Uterus (tissue), 4 donors: Measurements from ENCODE around the gene KYNU. TPM values are rescaled to one million over a fixed set of nuclear protein-coding genes. Genes with fewer than 3 reads are reported as not detected.
"Not testable (repeated sequence)": the region's sequence is repeated elsewhere in the genome, so short reads cannot be mapped to it uniquely, and the experiment has no call there.

Experiments used
- DNase-seq, 2 donors: peaks; one replicate each; pipeline ENCODE4 v3.0.0-alpha.2; 2019 to 2020
- H3K27ac ChIP-seq, 2 donors: fragments of 200-600 bp; sonication (generic); 1 replicate in 1 of 2; 2 replicates in 1 of 2; pipeline ENCODE4 v1.5.1; 2016 to 2018
- H3K27me3 ChIP-seq, 2 donors: fragments of 200-600 bp; sonication (generic); one replicate each; pipeline ENCODE4 v1.5.1; 2018 to 2019; ENCODE audit warnings: control low read depth in 1 of 2
- H3K36me3 ChIP-seq, 2 donors: fragments of 200-600 bp; sonication (generic); one replicate each; pipeline ENCODE4 v1.5.1; 2019; ENCODE audit warnings: control low read depth in 1 of 2
- H3K4me1 ChIP-seq, 2 donors: fragments of 200-600 bp; sonication (generic); one replicate each; pipeline ENCODE4 v1.5.1; 2018 to 2019; ENCODE audit warnings: control low read depth in 1 of 2
- H3K4me3 ChIP-seq, 2 donors: fragments of 200-600 bp; sonication (generic); 1 replicate in 1 of 2; 2 replicates in 1 of 2; pipeline ENCODE4 v1.5.1; 2018 to 2019; ENCODE audit warnings: mild to moderate bottlenecking in 1 of 2
- H3K9me3 ChIP-seq, 2 donors: fragments of 200-600 bp; sonication (generic); one replicate each; pipeline ENCODE4 v1.5.1; 2019; ENCODE audit warnings: control low read depth in 1 of 2
- CTCF ChIP-seq, 4 experiments: fragments of 200-600 bp in 2 of 4; fragments of 450-650 bp in 2 of 4; sonication (generic) in 2 of 4; IDR thresholded peaks; one replicate each; pipeline ENCODE4 v1.5.1; 2016 to 2019; ENCODE audit warnings: antibody characterized with exemption in 4 of 4, mild to moderate bottlenecking in 2 of 4, moderate library complexity in 1 of 4
- POLR2A ChIP-seq, 2 donors: fragments of 450-650 bp; IDR thresholded peaks; one replicate each; pipeline ENCODE4 v1.6.1; 2016; ENCODE audit warnings: antibody characterized with exemption in 2 of 2, mild to moderate bottlenecking in 1 of 2, moderate library complexity in 1 of 2
- intact Hi-C: fragments of 100-400 bp; cut with DNase I; formaldehyde crosslinking; loops from one replicate; pipeline ENCODE4 v1.15.1; 2023; ENCODE audit warnings: low total_unique reads
- total RNA-seq, 4 donors: library from RNA; depleted of rRNA in 3 of 4; stranded (reverse); fragments of >200 nt in 3 of 4; gene quantifications; one replicate each; pipeline versions ENCODE4 v1.1.0 to v1.2.4, GENCODE V29; 2014 to 2023
- donor health status: DM: yes; HTN: yes; CAD: no.

Gene KYNU
- total RNA-seq, 4 donors from 2014 or later, result 1.9 to 5.3 (median 2.1) TPM; not detected in 1

- intact Hi-C loops, result no loop called here
- H3K27me3 ChIP-seq, result no peaks in the 10 kb centered on the region
- no peak overlapping the region for H3K27ac ChIP-seq
- H3K4me3 ChIP-seq, result no peak overlapping the region
- no peaks in the 10 kb centered on the region for H3K36me3 ChIP-seq
- no peak for TF ChIP-seq CTCF (IDR thresholded peaks at IDR 0.05)
- no peak for TF ChIP-seq POLR2A (IDR thresholded peaks at IDR 0.05)
- H3K9me3 ChIP-seq, result no peaks in the 10 kb centered on the region
- no peak for DNase-seq
- no peaks in the 10 kb centered on the region for H3K4me1 ChIP-seq
Measured at GRCh38 chr2:142946941-142947340, 69.5 kb downstream of the KYNU start.

GRCh38 chr2:142948723-142949122 is 71.3 kb downstream of the KYNU start:
- H3K4me3 ChIP-seq, intact Hi-C loops: not testable (repeated sequence)

GRCh38 chr2:142950323-142950722 is 72.9 kb downstream of the KYNU start:
- H3K4me3 ChIP-seq, DNase-seq, H3K27me3 ChIP-seq, H3K36me3 ChIP-seq, intact Hi-C loops, H3K4me1 ChIP-seq, H3K9me3 ChIP-seq, H3K27ac ChIP-seq: not testable (repeated sequence)

More at GRCh38 chr2:142948723-142949122, 71.3 kb downstream of the KYNU start:
- not testable (repeated sequence) for H3K4me1 ChIP-seq, H3K27ac ChIP-seq, H3K27me3 ChIP-seq, H3K9me3 ChIP-seq, DNase-seq, H3K36me3 ChIP-seq

- Histone ChIP-seq H3K27me3 (no peaks in the 10 kb centered on the region), H3K4me3 (no peak overlapping the region), H3K36me3 (no peaks in the 10 kb centered on the region), H3K27ac (no peak overlapping the region), H3K4me1 (no peaks in the 10 kb centered on the region), H3K9me3 (no peaks in the 10 kb centered on the region)
- intact Hi-C loops, result no loop called here
- TF ChIP-seq CTCF (IDR thresholded peaks at IDR 0.05) (no peak), POLR2A (IDR thresholded peaks at IDR 0.05) (no peak)
- no peak for DNase-seq
Measured at GRCh38 chr2:142951190-142952007, 73.9 kb downstream of the KYNU start.

- no peak overlapping the region for H3K27ac ChIP-seq
- intact Hi-C loops, result no loop called here
- H3K36me3 ChIP-seq, result no peaks in the 10 kb centered on the region
- no peak overlapping the region for H3K4me3 ChIP-seq
- H3K4me1 ChIP-seq, result no peaks in the 10 kb centered on the region
- DNase-seq, result no peak
- H3K27me3 ChIP-seq, result no peaks in the 10 kb centered on the region
- no peak for TF ChIP-seq CTCF (IDR thresholded peaks at IDR 0.05)
- no peak for TF ChIP-seq POLR2A (IDR thresholded peaks at IDR 0.05)
- H3K9me3 ChIP-seq, result no peaks in the 10 kb centered on the region
Measured at GRCh38 chr2:142952018-142952417, 74.6 kb downstream of the KYNU start.

- TF ChIP-seq POLR2A (IDR thresholded peaks at IDR 0.05) (no peak), CTCF (IDR thresholded peaks at IDR 0.05) (no peak)
- intact Hi-C loops, result no loop called here
- Histone ChIP-seq H3K27me3 (no peaks in the 10 kb centered on the region), H3K27ac (no peak overlapping the region), H3K9me3 (no peaks in the 10 kb centered on the region), H3K36me3 (no peaks in the 10 kb centered on the region), H3K4me3 (no peak overlapping the region), H3K4me1 (no peaks in the 10 kb centered on the region)
- no peak for DNase-seq
Measured at GRCh38 chr2:142952793-142953494, 75.5 kb downstream of the KYNU start.
